Activated CD4-positive, alpha-beta T cell treated with anti-CD3 and anti-CD28 coated beads, Interleukin-10, Interleukin-2, amounts not matched to agents 100 ng/mL and 50 ng/mL, durations not matched to agents 16 hours and 8 hours (primary cell): ENCODE data around the gene AMOTL1.
"Not testable (repeated sequence)": the region's sequence is repeated elsewhere in the genome, so short reads cannot be mapped to it uniquely, and the experiment has no call there.

Experiments used
- DNase-seq: peaks from one replicate; pipeline ENCODE4 v3.0.0-alpha.2; 2020

The AMOTL1 gene

GRCh38 chr11:94770563-94771120, 2.5 kb downstream of the AMOTL1 start:
- no peak for DNase-seq

- no peak for DNase-seq
Measured at GRCh38 chr11:94771390-94771789, 3.2 kb downstream of the AMOTL1 start.

GRCh38 chr11:94771951-94772350, 3.8 kb downstream of the AMOTL1 start:
- DNase-seq, result no peak

- DNase-seq, result no peak
Measured at GRCh38 chr11:94773842-94774241, 5.7 kb downstream of the AMOTL1 start.

- no peak for DNase-seq
Measured at GRCh38 chr11:94774345-94774744, 6.2 kb downstream of the AMOTL1 start.

- DNase-seq, result no peak
Measured at GRCh38 chr11:94775567-94776327, 7.6 kb downstream of the AMOTL1 start.

GRCh38 chr11:94776351-94777321, 8.5 kb downstream of the AMOTL1 start:
- DNase-seq, result no peak

GRCh38 chr11:94780432-94780831, 12.3 kb downstream of the AMOTL1 start:
- DNase-seq, result no peak

GRCh38 chr11:94781837-94782236, 13.7 kb downstream of the AMOTL1 start:
- no peak for DNase-seq

GRCh38 chr11:94782446-94782845, 14.3 kb downstream of the AMOTL1 start:
- no peak for DNase-seq

- DNase-seq, result no peak
Measured at GRCh38 chr11:94784884-94785283, 16.7 kb downstream of the AMOTL1 start.

GRCh38 chr11:94785509-94785908, 17.4 kb downstream of the AMOTL1 start:
- DNase-seq, result no peak

- peak; percentile 38 for DNase-seq
Measured at GRCh38 chr11:94786264-94787126, 18.3 kb downstream of the AMOTL1 start.

GRCh38 chr11:94787801-94788200, 19.6 kb downstream of the AMOTL1 start:
- no peak for DNase-seq

GRCh38 chr11:94788396-94788795, 20.2 kb downstream of the AMOTL1 start:
- no peak for DNase-seq

GRCh38 chr11:94790197-94790596, 22.0 kb downstream of the AMOTL1 start:
- DNase-seq, result no peak

- DNase-seq, result no peak
Measured at GRCh38 chr11:94790661-94791180, 22.6 kb downstream of the AMOTL1 start.

GRCh38 chr11:94791216-94791889, 23.2 kb downstream of the AMOTL1 start:
- DNase-seq, result no peak

GRCh38 chr11:94791942-94792341, 23.8 kb downstream of the AMOTL1 start:
- DNase-seq, result not testable (repeated sequence)

- DNase-seq, result no peak
Measured at GRCh38 chr11:94792451-94792850, 24.3 kb downstream of the AMOTL1 start.

- DNase-seq, result no peak
Measured at GRCh38 chr11:94793002-94793401, 24.8 kb downstream of the AMOTL1 start.

GRCh38 chr11:94793822-94794221, 25.7 kb downstream of the AMOTL1 start:
- DNase-seq, result no peak
